Panc1 (cell line): Measurements from ENCODE around the gene CDYL. TPM values are rescaled to one million over a fixed set of nuclear protein-coding genes. Genes with fewer than 3 reads are reported as not detected.
"Not testable (repeated sequence)": the region's sequence is repeated elsewhere in the genome, so short reads cannot be mapped to it uniquely, and the experiment has no call there.

Experiments
- ATAC-seq: fragments of 200-7000 bp; cut with Tn5 transposase; 2 replicates; pipeline ENCODE4 v1.9.1; 2020; ENCODE audit warnings: mild to moderate bottlenecking, moderate library complexity
- BruUV-seq: library from RNA; stranded (reverse); fragments of 400-500 nt; replicated peaks from 2 replicates; lab custom pipeline; 2021; lab: Mats Ljungman, UMichigan
- CTCF ChIA-PET: fragments of 300-600 bp; sonication (Branson Sonifier 250); formaldehyde crosslinking; loops from one replicate; lab custom pipeline; 2022; ENCODE audit warnings: antibody characterized with exemption; lab: Charles Lee
- POLR2A ChIA-PET: fragments of 300-600 bp; sonication (Branson Sonifier 250); formaldehyde crosslinking; loops from one replicate; lab custom pipeline; 2022; ENCODE audit warnings: antibody characterized with exemption; lab: Charles Lee
- DNase-seq: peaks from one replicate; pipeline ENCODE4 v3.0.0-alpha.2; 2010; ENCODE audit warnings: low read depth, low spot score
- H3K27ac ChIP-seq: 2 replicates; pipeline ENCODE4 v1.5.1; 2011; ENCODE audit warnings: mild to moderate bottlenecking, low read length, inconsistent platforms
- H3K27me3 ChIP-seq: fragments of 200-500 bp; sonication (Bioruptor generic); 2 replicates; pipeline ENCODE4 v1.6.0; 2014; ENCODE audit warnings: low read length, inconsistent platforms; ENCODE audit not compliant: control insufficient read depth, insufficient read depth
- H3K36me3 ChIP-seq: fragments of 200-500 bp; sonication (Bioruptor generic); 2 replicates; pipeline ENCODE4 v1.5.1; 2014; ENCODE audit warnings: inconsistent platforms, mild to moderate bottlenecking, low read length, moderate library complexity; ENCODE audit not compliant: control insufficient read depth, insufficient read depth
- H3K4me1 ChIP-seq: 2 replicates; pipeline ENCODE4 v1.5.1; 2011; ENCODE audit warnings: inconsistent platforms, mild to moderate bottlenecking, low read length, moderate library complexity; ENCODE audit not compliant: control insufficient read depth, insufficient read depth
- H3K4me3 ChIP-seq, 2 experiments: 2 replicates each; pipeline ENCODE4 v1.5.1; 2011 to 2012; ENCODE audit warnings: low read depth in 2 of 2, low read length in 2 of 2, mild to moderate bottlenecking in 2 of 2, inconsistent platforms in 1 of 2, moderate library complexity in 1 of 2
- H3K9me3 ChIP-seq: fragments of 200-500 bp; sonication (Bioruptor generic); 2 replicates; pipeline ENCODE4 v1.5.1; 2014; ENCODE audit warnings: low read depth, mild to moderate bottlenecking, inconsistent platforms, low read length, moderate library complexity; ENCODE audit not compliant: control insufficient read depth, insufficient read depth
- CTCF ChIP-seq: fragments of 450-650 bp; IDR thresholded peaks from 2 replicates; pipeline ENCODE4 v1.5.1; 2017; ENCODE audit warnings: mild to moderate bottlenecking
- POLR2AphosphoS5 ChIP-seq: IDR thresholded peaks from 2 replicates; pipeline ENCODE4 v1.6.1; 2012; ENCODE audit warnings: mild to moderate bottlenecking, low read depth, low read length, moderate library complexity
- SIN3A ChIP-seq: IDR thresholded peaks from 2 replicates; pipeline ENCODE4 v1.6.1; 2012; ENCODE audit warnings: low read depth, mild to moderate bottlenecking, low read length, moderate library complexity, borderline replicate concordance; ENCODE audit not compliant: insufficient read depth
- TCF7L2 ChIP-seq: IDR thresholded peaks from 2 replicates; pipeline ENCODE4 v1.6.1; 2011; ENCODE audit warnings: mild to moderate bottlenecking, low read depth, low read length, inconsistent platforms
- in situ Hi-C: cut with HindIII; loops from 2 replicates; pipeline ENCODE4 v1.10.0; 2016; ENCODE audit warnings: low sequenced_read_pairs, low pct_unique_long_range_greater_than_20kb
- intact Hi-C: fragments of 100-400 bp; cut with micrococcal nuclease; formaldehyde crosslinking; loops from one replicate; pipeline ENCODE4 v1.10.0; 2022; ENCODE audit not compliant: unreplicated experiment
- total RNA-seq: library from RNA; stranded (reverse); gene quantifications from one replicate; pipeline ENCODE4 v1.2.1, GENCODE V29; 2021; ENCODE audit not compliant: unreplicated experiment
- TF ChIP-seq, protein P1 (sequence below), 2 experiments: IDR thresholded peaks; 2 replicates each; pipeline ENCODE4 v1.6.1; 2011 to 2012; ENCODE audit warnings: low read depth in 2 of 2, control low read depth in 1 of 2, low read length in 1 of 2, mild to moderate bottlenecking in 1 of 2, moderate library complexity in 1 of 2; ENCODE audit not compliant: insufficient read depth in 1 of 2

Gene CDYL
- total RNA-seq, 1 experiment from 2014 or later = 61.4 TPM

- no peak overlapping the region for H3K27ac ChIP-seq
- DNase-seq (no peak), ATAC-seq (no peak)
- POLR2A ChIA-PET = no interaction called here
- peaks cover 14% of the 10 kb centered on the region for H3K9me3 ChIP-seq
- H3K36me3 ChIP-seq = no peaks in the 10 kb centered on the region
- H3K27me3 ChIP-seq = no peaks in the 10 kb centered on the region
- H3K4me1 ChIP-seq = no peaks in the 10 kb centered on the region
- in situ Hi-C loops (no loop called here), intact Hi-C loops (no loop called here)
- no peak for TF ChIP-seq POLR2AphosphoS5
- TF ChIP-seq TCF7L2 = no peak
- no peak for TF ChIP-seq CTCF
- no TSS peak for BruUV-seq
- CTCF ChIA-PET = no interaction called here
- H3K4me3 ChIP-seq = no peak overlapping the region
Measured at GRCh38 chr6:4829089-4829488, 52.9 kb downstream of the CDYL start.

GRCh38 chr6:4835540-4835939 lies 59.3 kb downstream of the CDYL start:
- intact Hi-C loops, POLR2A ChIA-PET: not testable (repeated sequence)

DNA sequence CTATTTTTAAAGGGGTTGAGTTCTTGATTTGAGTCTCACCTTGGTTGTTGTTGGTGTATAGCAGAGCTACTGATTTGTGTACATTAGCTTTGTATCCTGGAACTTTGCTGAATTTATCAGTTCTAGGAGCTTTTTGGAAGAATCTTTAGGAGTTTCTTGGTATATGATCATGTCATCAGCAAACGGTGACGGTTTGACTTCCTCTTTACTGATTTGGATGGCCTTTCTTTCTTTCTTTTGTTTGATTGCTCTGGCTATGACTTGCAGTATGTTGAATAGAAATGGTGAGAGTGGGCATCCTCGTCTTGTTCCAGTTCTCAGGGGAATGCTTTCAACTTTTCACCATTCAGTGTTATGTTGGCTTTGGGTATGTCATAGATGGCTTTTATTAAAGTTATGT lies 64.0 kb downstream of the CDYL start:
- Histone ChIP-seq H3K9me3 (peaks cover 32% of the 10 kb centered on the region; the same call in 1 of the 2 replicates), H3K4me3 (no peak overlapping the region), H3K36me3 (no peaks in the 10 kb centered on the region), H3K27me3 (no peaks in the 10 kb centered on the region), H3K4me1 (no peaks in the 10 kb centered on the region), H3K27ac (no peak overlapping the region)
- no TSS peak for BruUV-seq
- ChIA-PET POLR2A (no interaction called here), CTCF (no interaction called here)
- in situ Hi-C loops = no loop called here
- DNase-seq (no peak), ATAC-seq (no peak)
- intact Hi-C loops = no loop called here
- TF ChIP-seq, protein P1, sequence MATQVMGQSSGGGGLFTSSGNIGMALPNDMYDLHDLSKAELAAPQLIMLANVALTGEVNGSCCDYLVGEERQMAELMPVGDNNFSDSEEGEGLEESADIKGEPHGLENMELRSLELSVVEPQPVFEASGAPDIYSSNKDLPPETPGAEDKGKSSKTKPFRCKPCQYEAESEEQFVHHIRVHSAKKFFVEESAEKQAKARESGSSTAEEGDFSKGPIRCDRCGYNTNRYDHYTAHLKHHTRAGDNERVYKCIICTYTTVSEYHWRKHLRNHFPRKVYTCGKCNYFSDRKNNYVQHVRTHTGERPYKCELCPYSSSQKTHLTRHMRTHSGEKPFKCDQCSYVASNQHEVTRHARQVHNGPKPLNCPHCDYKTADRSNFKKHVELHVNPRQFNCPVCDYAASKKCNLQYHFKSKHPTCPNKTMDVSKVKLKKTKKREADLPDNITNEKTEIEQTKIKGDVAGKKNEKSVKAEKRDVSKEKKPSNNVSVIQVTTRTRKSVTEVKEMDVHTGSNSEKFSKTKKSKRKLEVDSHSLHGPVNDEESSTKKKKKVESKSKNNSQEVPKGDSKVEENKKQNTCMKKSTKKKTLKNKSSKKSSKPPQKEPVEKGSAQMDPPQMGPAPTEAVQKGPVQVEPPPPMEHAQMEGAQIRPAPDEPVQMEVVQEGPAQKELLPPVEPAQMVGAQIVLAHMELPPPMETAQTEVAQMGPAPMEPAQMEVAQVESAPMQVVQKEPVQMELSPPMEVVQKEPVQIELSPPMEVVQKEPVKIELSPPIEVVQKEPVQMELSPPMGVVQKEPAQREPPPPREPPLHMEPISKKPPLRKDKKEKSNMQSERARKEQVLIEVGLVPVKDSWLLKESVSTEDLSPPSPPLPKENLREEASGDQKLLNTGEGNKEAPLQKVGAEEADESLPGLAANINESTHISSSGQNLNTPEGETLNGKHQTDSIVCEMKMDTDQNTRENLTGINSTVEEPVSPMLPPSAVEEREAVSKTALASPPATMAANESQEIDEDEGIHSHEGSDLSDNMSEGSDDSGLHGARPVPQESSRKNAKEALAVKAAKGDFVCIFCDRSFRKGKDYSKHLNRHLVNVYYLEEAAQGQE (IDR thresholded peaks at IDR 0.05; ENCODE audit: insufficient read depth in 1 of 2, low read depth in 2 of 2, low read length in 1 of 2) = no peak
- TF ChIP-seq CTCF = no peak
- TF ChIP-seq POLR2AphosphoS5 = no peak
- TF ChIP-seq SIN3A = no peak
- TF ChIP-seq TCF7L2 = no peak

More at GRCh38 chr6:4835540-4835939, 59.3 kb downstream of the CDYL start:
- H3K36me3 ChIP-seq, H3K9me3 ChIP-seq, H3K4me1 ChIP-seq, H3K4me3 ChIP-seq, BruUV-seq, ATAC-seq, H3K27ac ChIP-seq, CTCF ChIA-PET, DNase-seq, in situ Hi-C loops, H3K27me3 ChIP-seq: not testable (repeated sequence)
